ENCODE data around the gene TMEM208.

TMEM208 gene

GRCh38 chr16:67186550-67186950 is 40.4 kb upstream of the TMEM208 start:
- no peak for TF ChIP-seq CTCF (conservative IDR thresholded peaks at IDR 0.05; ENCODE audit: low read depth)
- CTCF ChIA-PET = interaction anchor here (0.6 to 0.7 kb wide), 2 partner anchors 15 to 459 kb away, joined by 3 read pairs; no protein-coding TSS in a partner anchor
- POLR2A ChIA-PET (ENCODE audit: low non-redundant PET) = interaction anchor here (0.6 kb wide), 1 partner anchor 235 kb away, joined by 3 read pairs; no protein-coding TSS in a partner anchor
- peak overlapping the region; percentile 21 for H3K27ac ChIP-seq
- no peak for DNase-seq (ENCODE audit: low spot score)

GRCh38 chr16:67187175-67187890 is 39.6 kb upstream of the TMEM208 start:
- TF ChIP-seq CTCF (conservative IDR thresholded peaks at IDR 0.05; ENCODE audit: low read depth) = no peak
- ChIA-PET CTCF (no interaction called here), POLR2A (ENCODE audit: low non-redundant PET) (interaction anchor here (0.6 kb wide), 1 partner anchor 236 kb away, joined by 3 read pairs; no protein-coding TSS in a partner anchor)
- H3K27ac ChIP-seq = no peak overlapping the region; the same call in 1 of the 2 replicates
- DNase-seq (ENCODE audit: low spot score) = no peak

- POLR2A ChIA-PET (ENCODE audit: low non-redundant PET) = no interaction called here
These were observed 38.6 kb upstream of the TMEM208 start for GRCh38 chr16:67188323-67188722.

DNA sequence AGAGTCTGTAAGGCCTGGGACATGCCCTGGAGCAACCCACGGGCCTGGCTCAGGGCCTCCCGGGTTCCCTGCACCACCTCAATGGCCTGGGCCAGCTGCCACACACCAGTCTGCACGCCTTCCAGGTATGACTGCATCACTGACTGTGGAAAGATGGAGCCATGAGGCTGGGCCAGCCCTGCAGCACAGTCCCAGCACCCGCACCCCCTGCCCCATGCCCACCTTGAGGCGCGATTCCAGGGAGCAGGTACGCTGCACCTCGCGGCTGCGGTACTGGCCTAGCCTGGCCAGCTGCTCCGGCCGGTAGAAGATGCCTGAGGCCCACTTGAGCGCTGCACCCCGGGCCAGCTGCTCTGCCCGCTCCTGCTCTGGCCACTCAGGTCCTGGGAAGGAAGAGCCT is 38.1 kb upstream of the TMEM208 start:
- ChIA-PET POLR2A (ENCODE audit: low non-redundant PET) (no interaction called here), CTCF (no interaction called here)
- TF ChIP-seq CTCF (conservative IDR thresholded peaks at IDR 0.05; ENCODE audit: low read depth) = no peak
- DNase-seq (ENCODE audit: low spot score) = no peak
- H3K27ac ChIP-seq = no peak overlapping the region

More at GRCh38 chr16:67188323-67188722, 38.6 kb upstream of the TMEM208 start:
- CTCF ChIA-PET = no interaction called here
- TF ChIP-seq CTCF (conservative IDR thresholded peaks at IDR 0.05; ENCODE audit: low read depth) = no peak
- no peak overlapping the region for H3K27ac ChIP-seq
- DNase-seq (ENCODE audit: low spot score) = no peak

DNA sequence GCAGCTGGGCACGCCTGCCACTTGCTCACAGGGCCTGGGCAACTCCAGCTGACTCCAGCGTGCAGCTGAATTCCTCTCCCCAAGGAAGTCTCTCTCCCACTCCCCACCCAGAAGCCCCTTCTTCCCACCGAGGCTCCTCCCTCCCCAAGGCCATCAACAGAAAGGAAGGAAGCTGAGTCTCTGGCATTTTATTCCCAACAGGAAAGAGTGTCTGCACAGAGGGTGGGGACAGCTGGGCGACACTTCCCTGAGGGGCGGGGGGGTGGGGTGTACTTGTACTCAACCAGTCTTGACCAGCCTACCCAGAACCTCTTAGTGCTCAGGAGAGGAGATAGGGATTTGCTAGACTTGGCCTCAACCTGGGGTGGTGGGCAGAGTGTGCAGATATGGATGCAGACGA is 36.9 kb upstream of the TMEM208 start, which contains the start of gene EXOC3L1:
Gene EXOC3L1 (minus strand): TSS at position 96 of the 400 bp plus-strand sequence. CDS start 460 bp downstream, outside the sequence.
- TF ChIP-seq CTCF (conservative IDR thresholded peaks at IDR 0.05; ENCODE audit: low read depth) = no peak
- POLR2A ChIA-PET (ENCODE audit: low non-redundant PET) = no interaction called here
- DNase-seq (ENCODE audit: low spot score) = no peak
- CTCF ChIA-PET = interaction anchor here (0.5 to 0.7 kb wide), 3 partner anchors 20 to 236 kb away, joined by 3 to 6 read pairs (median 3); partner anchors contain the start of gene NOL3
- peak within 1 kb of the TSS; percentile 26; the same call in 1 of the 2 replicates for H3K27ac ChIP-seq

- peak overlapping the region; percentile 26; the same call in 1 of the 2 replicates for H3K27ac ChIP-seq
- ChIA-PET CTCF (interaction anchor here (0.5 to 0.7 kb wide), 2 partner anchors 21 to 237 kb away, joined by 3 to 6 read pairs; partner anchors contain the start of gene NOL3), POLR2A (ENCODE audit: low non-redundant PET) (no interaction called here)
- no peak for TF ChIP-seq CTCF (conservative IDR thresholded peaks at IDR 0.05; ENCODE audit: low read depth)
- no peak for DNase-seq (ENCODE audit: low spot score)
These were observed 36.2 kb upstream of the TMEM208 start for GRCh38 chr16:67190448-67191399.

All from RWPE1 (cell line).